ENCODE results near the gene SEMA3D. TPM values are rescaled to one million over a fixed set of nuclear protein-coding genes. Genes with fewer than 3 reads are reported as not detected.

The SEMA3D gene
- total RNA-seq, 1 donor from 2014 or later = 9.1 TPM

DNA sequence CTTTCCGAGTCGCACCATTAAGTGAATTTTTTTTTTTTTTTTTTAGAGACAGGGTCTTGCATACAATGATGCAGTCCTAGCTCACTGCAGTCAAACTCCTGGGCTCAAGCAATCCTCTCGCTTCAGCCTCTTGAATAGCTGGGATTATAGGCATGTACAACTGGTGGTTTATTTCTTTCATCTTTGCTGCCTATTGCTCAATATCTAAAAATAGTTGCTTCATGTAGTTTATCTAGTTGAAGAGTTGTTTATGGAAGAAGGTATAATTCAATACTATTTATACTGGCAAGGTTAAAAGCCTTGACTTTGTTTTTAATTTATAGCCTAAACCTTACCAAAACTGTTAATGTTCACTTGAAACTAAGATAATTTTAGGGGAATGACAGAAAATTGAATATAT lies 66.9 kb downstream of the SEMA3D start:
- Histone ChIP-seq H3K79me2 (ENCODE audit: insufficient read depth, low read length) (no peaks in the 10 kb centered on the region), H2AFZ (ENCODE audit: low read depth, low read length) (no peak overlapping the region), H3K9me3 (ENCODE audit: insufficient read depth, low read depth, low read length) (no peaks in the 10 kb centered on the region), H3K9ac (ENCODE audit: low read length) (no peak overlapping the region), H3K4me2 (ENCODE audit: low read length) (no peak overlapping the region), H3K27ac (ENCODE audit: low read depth, low read length) (no peak overlapping the region), H3K4me1 (ENCODE audit: insufficient read depth, low read length) (no peaks in the 10 kb centered on the region), H3K4me3 (ENCODE audit: insufficient read depth, low read depth, low read length) (no peak overlapping the region), H4K20me1 (ENCODE audit: insufficient read depth, low read length) (no peaks in the 10 kb centered on the region), H3K36me3 (ENCODE audit: insufficient read depth, low read length) (no peaks in the 10 kb centered on the region), H3K27me3 (ENCODE audit: insufficient read depth, low read length) (no peaks in the 10 kb centered on the region)
- Mint-ChIP-seq H3K36me3 (ENCODE audit: low read depth, unreplicated experiment) (no peaks in the 10 kb centered on the region), H3K4me3 (ENCODE audit: unreplicated experiment) (no peak overlapping the region), H3K9me3 (ENCODE audit: unreplicated experiment) (no peaks in the 10 kb centered on the region), H3K4me1 (ENCODE audit: low read depth, unreplicated experiment) (no peaks in the 10 kb centered on the region), H3K27ac (ENCODE audit: unreplicated experiment) (no peak overlapping the region), H3K27me3 (ENCODE audit: low read depth, unreplicated experiment) (no peaks in the 10 kb centered on the region)
- TF ChIP-seq EZH2 (IDR thresholded peaks at IDR 0.05; ENCODE audit: insufficient read depth, low read length) (no peak), CTCF (IDR thresholded peaks at IDR 0.05; ENCODE audit: insufficient read depth, low read depth, low read length) (no peak)
- FAIRE-seq (no peak), DNase-seq (ENCODE audit: low read depth) (no peak)

GRCh38 chr7:85115862-85116261 lies 71.0 kb downstream of the SEMA3D start:
- Histone ChIP-seq H3K4me2 (ENCODE audit: low read length) (no peak overlapping the region), H2AFZ (ENCODE audit: low read depth, low read length) (no peak overlapping the region), H3K27me3 (ENCODE audit: insufficient read depth, low read length) (no peaks in the 10 kb centered on the region), H3K4me1 (ENCODE audit: insufficient read depth, low read length) (peaks cover 3% of the 10 kb centered on the region), H3K27ac (ENCODE audit: low read depth, low read length) (no peak overlapping the region), H4K20me1 (ENCODE audit: insufficient read depth, low read length) (no peaks in the 10 kb centered on the region), H3K79me2 (ENCODE audit: insufficient read depth, low read length) (no peaks in the 10 kb centered on the region), H3K9me3 (ENCODE audit: insufficient read depth, low read depth, low read length) (no peaks in the 10 kb centered on the region), H3K4me3 (ENCODE audit: insufficient read depth, low read depth, low read length) (no peak overlapping the region), H3K36me3 (ENCODE audit: insufficient read depth, low read length) (no peaks in the 10 kb centered on the region), H3K9ac (ENCODE audit: low read length) (no peak overlapping the region)
- H3K27ac Mint-ChIP-seq (ENCODE audit: unreplicated experiment) = no peak overlapping the region
- H3K36me3 Mint-ChIP-seq (ENCODE audit: low read depth, unreplicated experiment) = no peaks in the 10 kb centered on the region
- H3K9me3 Mint-ChIP-seq (ENCODE audit: unreplicated experiment) = no peaks in the 10 kb centered on the region
- H3K27me3 Mint-ChIP-seq (ENCODE audit: low read depth, unreplicated experiment) = no peaks in the 10 kb centered on the region
- FAIRE-seq (no peak), DNase-seq (ENCODE audit: low read depth) (no peak)
- no peak overlapping the region for H3K4me3 Mint-ChIP-seq (ENCODE audit: unreplicated experiment)
- TF ChIP-seq EZH2 (IDR thresholded peaks at IDR 0.05; ENCODE audit: insufficient read depth, low read length) (no peak), CTCF (IDR thresholded peaks at IDR 0.05; ENCODE audit: insufficient read depth, low read depth, low read length) (no peak)
- peaks cover 11% of the 10 kb centered on the region for H3K4me1 Mint-ChIP-seq (ENCODE audit: low read depth, unreplicated experiment)

GRCh38 chr7:85115006-85115405 lies 71.8 kb downstream of the SEMA3D start:
- Mint-ChIP-seq H3K36me3 (ENCODE audit: low read depth, unreplicated experiment) (no peaks in the 10 kb centered on the region), H3K9me3 (ENCODE audit: unreplicated experiment) (no peaks in the 10 kb centered on the region), H3K4me3 (ENCODE audit: unreplicated experiment) (no peak overlapping the region), H3K4me1 (ENCODE audit: low read depth, unreplicated experiment) (peaks cover 11% of the 10 kb centered on the region), H3K27ac (ENCODE audit: unreplicated experiment) (no peak overlapping the region), H3K27me3 (ENCODE audit: low read depth, unreplicated experiment) (no peaks in the 10 kb centered on the region)
- H3K9me3 ChIP-seq (ENCODE audit: insufficient read depth, low read depth, low read length) = no peaks in the 10 kb centered on the region
- H3K4me3 ChIP-seq (ENCODE audit: insufficient read depth, low read depth, low read length) = no peak overlapping the region
- H3K27me3 ChIP-seq (ENCODE audit: insufficient read depth, low read length) = no peaks in the 10 kb centered on the region
- H4K20me1 ChIP-seq (ENCODE audit: insufficient read depth, low read length) = no peaks in the 10 kb centered on the region
- no peak overlapping the region for H3K27ac ChIP-seq (ENCODE audit: low read depth, low read length)
- H3K4me2 ChIP-seq (ENCODE audit: low read length) = no peak overlapping the region
- no peak for FAIRE-seq
- no peak overlapping the region for H3K9ac ChIP-seq (ENCODE audit: low read length)
- no peak overlapping the region for H2AFZ ChIP-seq (ENCODE audit: low read depth, low read length)
- no peaks in the 10 kb centered on the region for H3K36me3 ChIP-seq (ENCODE audit: insufficient read depth, low read length)
- no peaks in the 10 kb centered on the region for H3K79me2 ChIP-seq (ENCODE audit: insufficient read depth, low read length)
- peaks cover 3% of the 10 kb centered on the region for H3K4me1 ChIP-seq (ENCODE audit: insufficient read depth, low read length)
- TF ChIP-seq CTCF (IDR thresholded peaks at IDR 0.05; ENCODE audit: insufficient read depth, low read depth, low read length) (no peak), EZH2 (IDR thresholded peaks at IDR 0.05; ENCODE audit: insufficient read depth, low read length) (no peak)
- no peak for DNase-seq (ENCODE audit: low read depth)
